ENCODE data around the gene MANF.

DNA sequence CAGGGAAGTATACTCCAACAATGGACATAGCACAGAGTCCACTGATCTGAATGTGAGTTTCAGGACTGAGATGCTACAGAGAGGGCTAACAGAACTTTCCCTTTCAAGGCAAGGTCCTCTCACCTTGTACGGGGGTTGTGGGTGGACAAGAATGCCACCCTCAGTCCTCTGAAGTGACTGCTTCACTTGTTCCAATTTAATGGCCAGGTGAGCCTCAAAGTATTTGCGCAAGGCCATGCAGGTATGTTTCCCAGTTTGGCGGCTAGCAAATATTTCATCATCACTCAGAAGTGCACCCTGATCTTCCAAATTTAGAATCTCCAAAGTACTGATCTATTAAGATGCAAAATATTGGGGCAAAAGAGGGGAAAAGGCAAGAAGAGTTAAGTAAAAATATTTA is 44.0 kb downstream of the MANF start:
- TF ChIP-seq, protein P1, sequence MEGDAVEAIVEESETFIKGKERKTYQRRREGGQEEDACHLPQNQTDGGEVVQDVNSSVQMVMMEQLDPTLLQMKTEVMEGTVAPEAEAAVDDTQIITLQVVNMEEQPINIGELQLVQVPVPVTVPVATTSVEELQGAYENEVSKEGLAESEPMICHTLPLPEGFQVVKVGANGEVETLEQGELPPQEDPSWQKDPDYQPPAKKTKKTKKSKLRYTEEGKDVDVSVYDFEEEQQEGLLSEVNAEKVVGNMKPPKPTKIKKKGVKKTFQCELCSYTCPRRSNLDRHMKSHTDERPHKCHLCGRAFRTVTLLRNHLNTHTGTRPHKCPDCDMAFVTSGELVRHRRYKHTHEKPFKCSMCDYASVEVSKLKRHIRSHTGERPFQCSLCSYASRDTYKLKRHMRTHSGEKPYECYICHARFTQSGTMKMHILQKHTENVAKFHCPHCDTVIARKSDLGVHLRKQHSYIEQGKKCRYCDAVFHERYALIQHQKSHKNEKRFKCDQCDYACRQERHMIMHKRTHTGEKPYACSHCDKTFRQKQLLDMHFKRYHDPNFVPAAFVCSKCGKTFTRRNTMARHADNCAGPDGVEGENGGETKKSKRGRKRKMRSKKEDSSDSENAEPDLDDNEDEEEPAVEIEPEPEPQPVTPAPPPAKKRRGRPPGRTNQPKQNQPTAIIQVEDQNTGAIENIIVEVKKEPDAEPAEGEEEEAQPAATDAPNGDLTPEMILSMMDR (IDR thresholded peaks at IDR 0.05 in 2 of 3, conservative IDR thresholded peaks at IDR 0.05 in 1 of 3; ENCODE audit: borderline replicate concordance in 1 of 3, insufficient read depth in 1 of 3, low read depth in 2 of 3, low read length in 2 of 3), result no peak
- no peak for TF ChIP-seq CBX3 (IDR thresholded peaks at IDR 0.05; ENCODE audit: low read depth)
- TF ChIP-seq EZH2phosphoT487 (IDR thresholded peaks at IDR 0.05; ENCODE audit: borderline replicate concordance), result no peak
